Central memory CD8-positive, alpha-beta T cell (primary cell): ENCODE measurements around the gene ABCC5.

Experiments
- ATAC-seq: fragments of 150-1000 bp; cut with Tn5 transposase; replicated peaks from 2 replicates; pipeline ENCODE4 v1.10.0; 2022; ENCODE audit warnings: mild to moderate bottlenecking, moderate FRiP score, moderate number of reproducible peaks; ENCODE audit not compliant: poor library complexity, severe bottlenecking; ENCODE audit errors: extremely low read depth
- DNase-seq, 2 donors: peaks; one replicate each; pipeline ENCODE4 v3.0.0; 2021; ENCODE audit warnings: low spot score in 2 of 2
- H3K27ac Mint-ChIP-seq: one replicate; pipeline ENCODE4 v1.8.0; 2022; ENCODE audit warnings: low read depth, mild to moderate bottlenecking, moderate library complexity, mixed read lengths
- H3K27me3 Mint-ChIP-seq: one replicate; pipeline ENCODE4 v1.8.0; 2022; ENCODE audit warnings: mixed read lengths
- H3K36me3 Mint-ChIP-seq: one replicate; pipeline ENCODE4 v1.8.0; 2022; ENCODE audit warnings: mild to moderate bottlenecking, moderate library complexity, mixed read lengths; ENCODE audit not compliant: insufficient read depth
- H3K4me1 Mint-ChIP-seq: one replicate; pipeline ENCODE4 v1.8.0; 2022; ENCODE audit warnings: mixed read lengths
- H3K4me3 Mint-ChIP-seq: one replicate; pipeline ENCODE4 v1.8.0; 2022; ENCODE audit warnings: mild to moderate bottlenecking, moderate library complexity, mixed read lengths
- H3K9me3 Mint-ChIP-seq: one replicate; pipeline ENCODE4 v1.8.0; 2022; ENCODE audit warnings: mixed read lengths

Gene ABCC5

DNA sequence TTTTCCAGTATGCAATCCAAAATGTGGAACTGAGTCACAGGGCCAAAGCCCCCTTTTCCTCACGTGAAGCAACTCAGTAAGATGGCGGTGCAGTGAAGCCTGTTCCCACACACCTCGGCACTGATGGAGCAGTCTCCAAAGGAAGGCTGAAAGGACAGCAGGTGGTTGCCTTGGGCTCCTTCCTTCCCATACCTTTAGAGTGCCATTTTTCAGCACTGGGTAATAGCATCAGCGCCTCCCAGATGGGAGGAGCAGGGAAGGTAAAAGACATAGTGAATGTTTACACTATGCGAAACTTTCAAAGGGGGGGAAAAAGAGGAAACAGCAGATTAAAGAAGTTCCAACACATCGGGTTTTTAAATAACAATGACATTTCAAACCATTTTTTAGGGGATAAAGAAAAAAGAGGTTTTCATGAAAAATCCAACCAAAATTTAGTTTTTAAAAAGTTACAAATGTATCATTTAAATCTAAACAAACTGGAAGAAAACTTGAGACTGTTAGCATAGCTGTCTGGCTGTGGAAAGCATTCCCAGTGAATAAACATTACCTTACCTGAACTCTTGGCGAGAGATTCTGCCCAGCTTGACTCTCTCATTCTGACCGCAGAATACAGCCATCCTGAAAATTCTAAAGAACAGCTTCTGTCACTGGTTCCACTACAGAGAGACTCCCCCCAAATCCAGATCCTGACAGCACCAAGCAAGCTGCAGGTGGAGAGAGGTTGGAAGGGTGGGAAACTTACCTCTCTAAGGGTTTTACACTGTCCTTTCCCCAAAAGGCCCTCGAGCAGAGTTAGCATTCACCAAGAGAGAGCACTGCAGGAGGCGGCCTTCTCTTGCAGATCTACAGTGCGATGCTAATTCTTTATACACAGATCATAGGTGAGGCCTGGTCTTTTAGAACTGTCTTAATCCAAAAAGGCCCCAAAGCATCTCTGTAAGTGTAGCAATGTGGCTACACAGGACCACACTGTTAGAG lies 32.6 kb downstream of the ABCC5 start:
- no peak for DNase-seq
- H3K4me1 Mint-ChIP-seq: no peaks in the 10 kb centered on the region
- H3K9me3 Mint-ChIP-seq: no peaks in the 10 kb centered on the region
- no peak overlapping the region for H3K4me3 Mint-ChIP-seq
- no peak overlapping the region for H3K27ac Mint-ChIP-seq
- no peaks in the 10 kb centered on the region for H3K27me3 Mint-ChIP-seq
- peaks cover 18% of the 10 kb centered on the region for H3K36me3 Mint-ChIP-seq
- ATAC-seq: no peak

DNA sequence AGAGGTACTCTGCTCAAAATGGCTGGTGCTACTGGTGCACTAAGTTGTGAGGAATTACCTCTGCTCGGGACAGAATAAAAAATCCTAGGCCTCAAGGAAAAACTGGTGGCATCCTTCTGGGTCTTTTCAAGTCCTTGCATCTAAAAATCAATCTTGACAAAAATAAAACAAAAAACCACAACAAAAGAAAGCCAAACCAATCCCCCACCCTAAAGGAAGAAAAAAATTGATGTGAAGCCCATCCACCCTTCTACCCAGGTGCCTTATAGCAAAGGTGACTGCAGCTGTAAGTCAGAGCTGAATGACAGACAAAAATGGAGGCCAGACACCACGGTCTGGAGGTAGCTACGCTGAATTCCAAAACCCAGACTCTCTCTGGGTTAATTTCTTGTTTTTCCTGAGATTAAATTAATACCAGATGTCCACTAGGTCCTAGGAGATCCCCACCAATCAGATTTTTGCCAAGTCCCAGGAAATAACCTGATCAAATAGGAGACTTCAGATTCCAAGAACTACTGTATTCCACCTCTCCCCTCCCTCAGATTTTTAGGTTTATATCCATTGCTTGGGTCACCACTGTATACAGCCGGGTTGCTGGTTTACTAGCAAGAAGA lies 33.5 kb downstream of the ABCC5 start:
- H3K9me3 Mint-ChIP-seq: no peaks in the 10 kb centered on the region
- no peak overlapping the region for H3K4me3 Mint-ChIP-seq
- H3K36me3 Mint-ChIP-seq: peaks cover 18% of the 10 kb centered on the region
- DNase-seq: no peak
- H3K27me3 Mint-ChIP-seq: no peaks in the 10 kb centered on the region
- no peak overlapping the region for H3K27ac Mint-ChIP-seq
- ATAC-seq: no peak
- no peaks in the 10 kb centered on the region for H3K4me1 Mint-ChIP-seq

DNA sequence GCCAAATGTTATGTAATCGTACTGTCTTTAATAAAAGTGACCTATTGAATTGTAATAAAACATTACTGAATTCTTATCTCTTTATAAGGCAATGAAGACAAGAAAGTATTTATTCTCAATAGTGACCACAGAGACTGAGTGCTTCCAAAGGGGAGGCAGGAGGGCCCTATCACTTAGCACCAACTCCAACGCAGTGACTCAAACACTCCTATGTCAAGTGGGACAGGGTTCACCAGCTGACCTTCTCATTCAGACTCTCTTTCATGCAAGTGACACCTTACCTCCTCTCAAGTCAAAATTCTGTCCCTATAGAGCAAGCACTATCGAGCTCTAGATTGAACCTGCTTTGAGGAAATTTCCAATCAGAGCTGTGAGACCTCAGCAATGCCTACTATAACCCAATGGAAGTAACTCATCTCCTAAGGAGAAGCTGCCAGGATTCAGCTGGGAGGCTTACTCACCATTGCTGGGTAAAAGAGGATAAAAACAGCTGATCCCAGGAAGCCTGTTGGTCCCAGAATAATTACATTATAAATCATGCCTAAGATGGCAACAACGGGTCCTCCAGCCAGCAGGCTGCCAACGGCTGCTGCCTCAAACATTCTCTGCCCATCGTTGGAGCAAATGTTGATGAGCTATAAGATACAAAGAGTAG lies 35.6 kb downstream of the ABCC5 start:
- H3K4me1 Mint-ChIP-seq: no peaks in the 10 kb centered on the region
- no peak for DNase-seq
- no peak overlapping the region for H3K27ac Mint-ChIP-seq
- no peak overlapping the region for H3K4me3 Mint-ChIP-seq
- H3K9me3 Mint-ChIP-seq: no peaks in the 10 kb centered on the region
- H3K36me3 Mint-ChIP-seq: peaks cover 13% of the 10 kb centered on the region
- ATAC-seq: no peak
- no peaks in the 10 kb centered on the region for H3K27me3 Mint-ChIP-seq

DNA sequence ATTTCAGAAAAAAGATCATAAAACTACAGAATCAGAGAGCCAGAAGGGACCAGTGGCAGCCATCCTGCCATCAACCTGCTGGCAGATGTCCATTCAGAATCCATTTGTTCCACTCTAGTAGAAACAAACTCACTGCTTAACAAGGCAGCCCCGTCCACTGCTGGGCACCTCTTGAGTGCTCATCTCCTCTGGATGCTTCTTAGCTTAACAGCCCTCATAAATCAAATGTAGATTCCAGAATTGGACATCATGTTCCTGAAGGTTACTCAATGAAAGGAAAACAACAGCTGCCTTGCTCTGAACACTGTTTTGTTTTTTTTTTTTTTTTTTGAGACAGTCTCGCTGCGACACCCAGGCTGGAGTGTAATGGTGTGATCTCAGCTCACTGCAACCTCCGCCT lies 37.3 kb downstream of the ABCC5 start:
- Mint-ChIP-seq H3K4me3 (no peak overlapping the region), H3K4me1 (no peaks in the 10 kb centered on the region), H3K36me3 (peaks cover 9% of the 10 kb centered on the region), H3K9me3 (no peaks in the 10 kb centered on the region), H3K27me3 (no peaks in the 10 kb centered on the region), H3K27ac (no peak overlapping the region)
- ATAC-seq (no peak), DNase-seq (no peak)

DNA sequence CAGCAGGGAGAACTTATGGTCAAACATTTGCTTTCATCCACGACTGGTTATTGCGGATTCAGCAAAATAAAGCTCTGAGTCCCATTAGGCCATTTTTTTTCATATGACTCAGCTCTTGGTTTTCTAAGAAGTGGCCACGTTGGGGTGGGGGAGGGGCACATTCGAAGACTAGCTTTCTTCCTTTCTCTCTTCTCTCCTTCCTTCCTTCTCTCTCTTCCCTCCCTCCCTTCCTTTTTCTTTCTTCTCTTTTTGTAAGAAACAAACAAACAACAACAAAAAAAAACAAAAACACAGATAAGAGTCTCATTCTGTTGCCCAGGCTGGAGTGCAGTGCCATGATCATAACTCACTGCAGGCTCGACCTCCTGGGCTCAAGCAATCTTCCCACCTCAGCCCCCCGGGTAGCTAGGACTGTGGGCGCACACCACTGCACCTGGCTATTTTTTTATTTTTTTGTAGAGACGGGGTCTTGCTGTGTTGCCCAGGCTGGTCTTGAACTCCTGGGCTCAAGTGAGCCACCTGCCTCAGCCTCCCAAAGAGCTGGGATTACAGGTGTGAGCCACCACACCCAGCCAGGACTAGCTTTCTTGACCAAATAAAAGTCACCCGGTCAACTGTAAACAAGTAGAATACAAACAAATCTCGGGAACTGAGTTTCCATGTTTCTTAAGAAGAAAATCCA lies 41.6 kb downstream of the ABCC5 start:
- Mint-ChIP-seq H3K36me3 (peaks cover 8% of the 10 kb centered on the region), H3K9me3 (no peaks in the 10 kb centered on the region), H3K4me3 (no peak overlapping the region), H3K27me3 (no peaks in the 10 kb centered on the region), H3K27ac (no peak overlapping the region), H3K4me1 (no peaks in the 10 kb centered on the region)
- DNase-seq: no peak
- ATAC-seq: no peak

DNA sequence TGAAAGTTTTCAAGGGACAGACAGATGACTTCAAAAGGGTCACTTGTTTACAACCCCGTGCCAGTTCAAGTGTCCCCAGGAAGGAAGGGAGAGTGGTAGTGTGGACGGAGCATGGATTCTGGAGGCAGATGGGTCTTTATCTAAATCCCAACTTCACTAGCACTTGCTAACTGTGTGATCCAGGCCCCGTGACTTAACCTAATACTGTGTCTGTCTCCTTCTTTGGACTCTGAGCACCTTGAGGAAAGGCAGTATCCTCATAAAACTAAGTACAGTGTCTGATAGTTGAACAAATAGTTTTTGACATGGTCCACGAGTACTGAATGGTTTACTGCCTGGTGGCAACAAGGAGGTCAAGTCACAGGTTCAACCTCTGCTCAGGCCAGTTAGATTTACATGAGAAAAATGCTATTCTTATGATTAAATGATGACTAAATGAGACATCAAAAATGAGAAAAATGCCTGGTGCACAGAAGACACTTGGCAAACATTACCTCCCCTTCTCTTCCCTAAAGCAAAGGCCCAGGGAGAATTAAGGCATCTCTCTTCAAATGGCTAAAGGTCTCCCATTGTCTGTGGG lies 48.9 kb downstream of the ABCC5 start:
- H3K9me3 Mint-ChIP-seq: no peaks in the 10 kb centered on the region
- no peak overlapping the region for H3K4me3 Mint-ChIP-seq
- DNase-seq (no peak), ATAC-seq (no peak)
- H3K27me3 Mint-ChIP-seq: no peaks in the 10 kb centered on the region
- H3K36me3 Mint-ChIP-seq: peaks cover 14% of the 10 kb centered on the region
- no peaks in the 10 kb centered on the region for H3K4me1 Mint-ChIP-seq
- H3K27ac Mint-ChIP-seq: no peak overlapping the region

DNA sequence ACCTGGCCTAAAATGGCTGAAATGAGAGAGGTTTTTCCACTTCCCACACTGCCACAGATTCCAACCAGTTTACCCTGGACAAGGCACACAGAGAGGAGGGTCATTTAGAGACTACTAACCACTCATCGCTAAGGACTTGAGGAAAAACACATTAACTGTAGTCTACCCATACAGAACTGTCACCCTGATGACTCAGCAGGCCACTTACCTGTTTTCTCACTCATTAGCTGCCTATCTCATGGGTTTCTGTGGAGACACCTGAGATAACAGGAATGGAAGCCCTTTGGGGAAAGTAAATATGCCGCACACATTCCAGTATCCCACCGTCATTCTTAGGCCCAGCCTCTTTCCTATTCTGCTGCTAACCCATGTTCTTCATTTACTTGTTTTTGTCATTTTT lies 50.0 kb downstream of the ABCC5 start:
- Mint-ChIP-seq H3K4me3 (no peak overlapping the region), H3K27me3 (no peaks in the 10 kb centered on the region), H3K36me3 (peaks cover 17% of the 10 kb centered on the region), H3K27ac (no peak overlapping the region), H3K4me1 (no peaks in the 10 kb centered on the region), H3K9me3 (no peaks in the 10 kb centered on the region)
- ATAC-seq: no peak
- no peak for DNase-seq

DNA sequence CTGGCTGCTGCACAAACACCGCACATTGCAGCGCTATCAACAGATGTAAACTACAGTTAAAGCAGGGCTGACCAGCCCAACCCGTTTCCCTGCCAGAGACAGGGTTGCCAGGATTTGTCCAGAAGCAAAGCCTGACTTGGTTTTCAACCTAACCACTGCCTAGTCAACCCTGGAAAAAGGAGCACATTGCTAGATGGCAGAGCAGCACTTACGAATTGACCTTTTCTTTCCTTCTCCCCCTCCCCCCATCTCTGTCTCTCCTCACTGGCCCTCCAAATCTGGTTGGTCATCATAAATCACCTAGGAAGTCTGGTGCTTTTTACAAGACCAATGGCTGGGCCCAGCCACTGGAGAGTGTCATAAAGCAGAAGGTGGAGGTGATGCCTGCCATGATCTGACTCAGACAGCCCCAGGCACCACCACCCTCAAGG lies 51.3 kb downstream of the ABCC5 start:
- Mint-ChIP-seq H3K36me3 (peaks cover 18% of the 10 kb centered on the region), H3K9me3 (no peaks in the 10 kb centered on the region), H3K4me3 (no peak overlapping the region), H3K27ac (no peak overlapping the region), H3K4me1 (no peaks in the 10 kb centered on the region), H3K27me3 (no peaks in the 10 kb centered on the region)
- no peak for ATAC-seq
- DNase-seq: no peak

DNA sequence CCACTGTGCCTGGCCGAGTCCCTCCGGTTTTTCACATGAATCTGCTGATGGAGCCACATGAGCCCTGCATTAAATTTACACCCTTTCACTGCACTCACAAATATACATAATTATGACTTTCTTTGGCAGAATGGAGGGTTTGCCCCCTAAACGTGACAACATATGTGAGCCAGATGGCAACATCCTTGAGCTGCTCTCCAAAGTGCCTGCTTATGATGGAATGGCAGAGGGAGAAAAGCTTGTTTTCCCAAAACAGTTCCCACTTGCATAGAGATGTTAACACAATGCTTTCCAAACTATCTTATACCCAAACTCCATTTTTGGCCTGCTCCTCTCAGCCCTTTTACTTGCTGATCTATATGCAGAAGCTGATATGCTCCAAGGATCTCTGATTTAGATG lies 54.9 kb downstream of the ABCC5 start:
- peaks cover 14% of the 10 kb centered on the region for H3K36me3 Mint-ChIP-seq

DNA sequence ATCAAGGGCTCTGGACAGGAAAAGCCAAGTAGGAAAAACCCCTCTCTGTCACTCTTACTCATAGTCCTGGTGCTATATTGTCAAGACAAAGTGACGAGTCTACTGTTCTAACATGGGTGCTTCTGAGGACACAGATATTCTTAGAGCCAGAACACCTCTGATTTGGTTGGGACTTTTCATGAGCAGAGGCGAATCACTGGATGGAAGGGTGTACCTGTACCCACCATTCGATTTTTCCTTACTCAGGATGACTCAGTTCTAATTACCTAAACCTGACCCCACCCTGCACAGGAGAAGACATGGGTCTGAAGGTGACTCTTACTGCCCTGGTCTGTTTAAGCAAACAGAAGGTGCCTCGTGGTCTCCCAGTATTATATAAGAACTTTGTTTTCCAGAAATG lies 58.5 kb downstream of the ABCC5 start:
- Mint-ChIP-seq H3K27me3 (no peaks in the 10 kb centered on the region), H3K27ac (no peak overlapping the region), H3K9me3 (no peaks in the 10 kb centered on the region), H3K36me3 (peaks cover 10% of the 10 kb centered on the region), H3K4me3 (no peak overlapping the region), H3K4me1 (no peaks in the 10 kb centered on the region)
- DNase-seq: no peak
- no peak for ATAC-seq

More for the DNA sequence above, 54.9 kb downstream of the ABCC5 start:
- H3K4me3 Mint-ChIP-seq: no peak overlapping the region
- no peaks in the 10 kb centered on the region for H3K27me3 Mint-ChIP-seq
- no peak overlapping the region for H3K27ac Mint-ChIP-seq
- ATAC-seq (no peak), DNase-seq (no peak)
- H3K9me3 Mint-ChIP-seq: no peaks in the 10 kb centered on the region
- H3K4me1 Mint-ChIP-seq: no peaks in the 10 kb centered on the region

DNA sequence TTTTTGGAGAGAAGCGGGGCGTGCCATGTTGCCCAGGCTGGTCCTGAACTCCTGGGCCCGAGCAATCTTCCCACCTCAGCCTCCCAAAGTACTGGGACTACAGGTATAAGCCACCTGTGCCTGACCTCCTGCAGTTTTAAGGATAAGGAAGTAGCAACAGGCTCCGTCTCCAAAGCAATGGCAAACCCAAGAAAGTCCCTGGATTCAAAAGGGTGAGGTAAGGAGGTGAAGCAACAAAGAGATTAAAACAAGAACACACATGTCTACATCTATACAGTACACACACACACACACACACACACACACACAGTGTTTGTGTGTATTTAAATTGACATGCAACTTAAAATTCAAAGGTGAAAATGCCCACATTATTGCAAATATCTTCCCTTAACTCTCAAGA lies 58.9 kb downstream of the ABCC5 start:
- no peak overlapping the region for H3K27ac Mint-ChIP-seq
- no peak overlapping the region for H3K4me3 Mint-ChIP-seq
- ATAC-seq (no peak), DNase-seq (no peak)
- H3K9me3 Mint-ChIP-seq: no peaks in the 10 kb centered on the region
- peaks cover 10% of the 10 kb centered on the region for H3K36me3 Mint-ChIP-seq
- no peaks in the 10 kb centered on the region for H3K27me3 Mint-ChIP-seq
- H3K4me1 Mint-ChIP-seq: no peaks in the 10 kb centered on the region

DNA sequence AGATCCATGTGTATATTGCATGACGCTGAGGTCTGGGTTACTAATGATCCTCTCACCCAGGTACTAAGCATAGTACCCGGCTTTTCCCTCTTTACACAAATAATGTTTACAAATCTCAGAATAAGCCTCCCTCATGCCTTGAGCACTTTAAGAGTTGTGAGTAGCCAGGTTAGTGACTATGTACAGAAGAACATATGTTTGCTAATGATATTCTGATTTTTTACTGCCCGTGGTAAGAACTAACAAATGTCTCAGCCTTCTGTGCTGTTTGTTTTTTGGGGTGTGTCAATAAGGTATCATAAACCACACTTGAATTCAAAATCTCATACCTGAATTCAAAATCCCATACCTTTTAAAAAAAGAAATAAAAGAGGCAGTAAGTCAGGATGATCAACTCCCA lies 59.5 kb downstream of the ABCC5 start:
- Mint-ChIP-seq H3K4me1 (no peaks in the 10 kb centered on the region), H3K27me3 (no peaks in the 10 kb centered on the region), H3K27ac (no peak overlapping the region), H3K36me3 (peaks cover 6% of the 10 kb centered on the region), H3K9me3 (no peaks in the 10 kb centered on the region), H3K4me3 (no peak overlapping the region)
- DNase-seq (no peak), ATAC-seq (no peak)
